HG03521 (cell line): ENCODE results near the gene MLANA.

Experiments used
- ATAC-seq: cut with Tn5 transposase; IDR thresholded peaks from one replicate; pipeline ENCODE4 v1.9.1; 2021; ENCODE audit warnings: mild to moderate bottlenecking, moderate library complexity; ENCODE audit not compliant: unreplicated experiment

Gene MLANA

DNA sequence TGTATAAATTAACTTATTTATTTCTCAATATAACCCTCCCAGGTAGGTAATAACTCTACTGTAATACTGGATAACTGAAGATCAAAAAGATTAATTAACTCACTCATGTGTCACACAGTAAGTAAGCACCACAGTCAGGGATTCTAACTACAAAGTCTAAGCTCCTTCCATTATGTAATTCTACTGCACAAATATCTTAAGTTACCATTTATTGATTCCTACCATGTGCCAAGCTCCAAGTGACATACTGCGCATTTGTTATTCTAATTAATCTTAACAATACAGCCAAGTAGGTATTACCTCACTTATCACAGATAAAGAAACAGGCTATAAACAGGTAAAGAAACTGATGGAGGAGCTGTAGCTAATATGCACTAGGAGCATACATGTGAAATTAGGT, 66.5 kb downstream of the MLANA start:
- no peak for ATAC-seq

DNA sequence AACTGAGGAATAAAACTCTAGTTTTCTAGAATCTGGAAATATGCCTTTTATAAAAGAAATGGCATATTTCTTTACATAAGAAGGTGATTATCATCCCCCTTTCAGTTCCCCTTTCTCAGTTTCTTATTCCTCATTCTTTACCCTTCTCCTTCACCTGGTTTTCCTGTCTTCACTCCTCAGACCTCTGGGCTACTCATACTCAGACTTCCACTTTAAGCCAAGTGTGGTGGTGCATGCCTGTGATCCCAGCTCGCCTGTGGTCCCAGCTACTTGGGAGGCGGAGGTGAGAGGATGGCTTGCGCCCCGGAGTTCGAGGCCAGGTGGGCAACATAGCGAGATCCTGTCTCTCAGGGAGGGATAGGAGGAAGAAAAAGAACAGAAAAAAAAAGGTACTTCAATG, 67.6 kb downstream of the MLANA start:
- peak; percentile 51 for ATAC-seq
